ENCODE measurements around the gene PPP2R5D.

The PPP2R5D gene

GRCh38 chr6:42969934-42970333 lies 14.4 kb upstream of the PPP2R5D start:
- Histone ChIP-seq H3K27me3 (ENCODE audit: insufficient read depth, low read length, poor library complexity, severe bottlenecking) (no peaks in the 10 kb centered on the region), H3K9me2 (replicated peaks; ENCODE audit: low read depth, low read length) (no peaks in the 10 kb centered on the region), H3F3A (ENCODE audit: low read depth) (no peaks in the 10 kb centered on the region), H2AFZ (ENCODE audit: low read length) (no peak overlapping the region), H3K4me1 (ENCODE audit: insufficient read depth, low read length, poor library complexity, severe bottlenecking) (no peaks in the 10 kb centered on the region), H3K79me2 (ENCODE audit: insufficient read depth, low read length) (no peaks in the 10 kb centered on the region), H3K9ac (ENCODE audit: low read depth, low read length, poor library complexity, severe bottlenecking) (no peak overlapping the region), H4K20me1 (ENCODE audit: insufficient read depth, low read length, poor library complexity, severe bottlenecking) (no peaks in the 10 kb centered on the region), H3K4me3 (ENCODE audit: low read length, poor library complexity, severe bottlenecking) (no peak overlapping the region), H3K9me3 (ENCODE audit: insufficient read depth, low read depth, low read length) (no peaks in the 10 kb centered on the region), H3K4me2 (ENCODE audit: low read depth, low read length, poor library complexity, severe bottlenecking) (no peak overlapping the region), H3K36me3 (ENCODE audit: insufficient read depth, low read length) (no peaks in the 10 kb centered on the region)
- TF ChIP-seq EZH2phosphoT487 (IDR thresholded peaks at IDR 0.05; ENCODE audit: borderline replicate concordance) (no peak), CTCF (conservative IDR thresholded peaks at IDR 0.05; ENCODE audit: low read length) (no peak)

GRCh38 chr6:42970871-42971612 lies 13.3 kb upstream of the PPP2R5D start:
- no peak overlapping the region for H3K4me2 ChIP-seq (ENCODE audit: low read depth, low read length, poor library complexity, severe bottlenecking)
- TF ChIP-seq CTCF (conservative IDR thresholded peaks at IDR 0.05; ENCODE audit: low read length) (no peak), EZH2phosphoT487 (IDR thresholded peaks at IDR 0.05; ENCODE audit: borderline replicate concordance) (no peak)
- no peaks in the 10 kb centered on the region for H3K4me1 ChIP-seq (ENCODE audit: insufficient read depth, low read length, poor library complexity, severe bottlenecking)
- no peaks in the 10 kb centered on the region for H3K79me2 ChIP-seq (ENCODE audit: insufficient read depth, low read length)
- no peaks in the 10 kb centered on the region for H3K9me3 ChIP-seq (ENCODE audit: insufficient read depth, low read depth, low read length)
- H4K20me1 ChIP-seq (ENCODE audit: insufficient read depth, low read length, poor library complexity, severe bottlenecking), result no peaks in the 10 kb centered on the region
- H3K4me3 ChIP-seq (ENCODE audit: low read length, poor library complexity, severe bottlenecking), result no peak overlapping the region
- H3K36me3 ChIP-seq (ENCODE audit: insufficient read depth, low read length), result no peaks in the 10 kb centered on the region
- no peaks in the 10 kb centered on the region for H3K27me3 ChIP-seq (ENCODE audit: insufficient read depth, low read length, poor library complexity, severe bottlenecking)
- no peak overlapping the region for H2AFZ ChIP-seq (ENCODE audit: low read length)
- no peak overlapping the region for H3K9ac ChIP-seq (ENCODE audit: low read depth, low read length, poor library complexity, severe bottlenecking)
- H3F3A ChIP-seq (ENCODE audit: low read depth), result no peaks in the 10 kb centered on the region
- no peaks in the 10 kb centered on the region for H3K9me2 ChIP-seq (replicated peaks; ENCODE audit: low read depth, low read length)

GRCh38 chr6:42971746-42972327 lies 12.5 kb upstream of the PPP2R5D start:
- Histone ChIP-seq H3K79me2 (ENCODE audit: insufficient read depth, low read length) (no peaks in the 10 kb centered on the region), H3K9me3 (ENCODE audit: insufficient read depth, low read depth, low read length) (no peaks in the 10 kb centered on the region), H3F3A (ENCODE audit: low read depth) (no peaks in the 10 kb centered on the region), H3K9ac (ENCODE audit: low read depth, low read length, poor library complexity, severe bottlenecking) (no peak overlapping the region), H3K4me1 (ENCODE audit: insufficient read depth, low read length, poor library complexity, severe bottlenecking) (no peaks in the 10 kb centered on the region), H4K20me1 (ENCODE audit: insufficient read depth, low read length, poor library complexity, severe bottlenecking) (peaks cover 2% of the 10 kb centered on the region), H3K4me2 (ENCODE audit: low read depth, low read length, poor library complexity, severe bottlenecking) (no peak overlapping the region), H3K4me3 (ENCODE audit: low read length, poor library complexity, severe bottlenecking) (no peak overlapping the region), H2AFZ (ENCODE audit: low read length) (no peak overlapping the region), H3K36me3 (ENCODE audit: insufficient read depth, low read length) (no peaks in the 10 kb centered on the region), H3K27me3 (ENCODE audit: insufficient read depth, low read length, poor library complexity, severe bottlenecking) (no peaks in the 10 kb centered on the region), H3K9me2 (replicated peaks; ENCODE audit: low read depth, low read length) (no peaks in the 10 kb centered on the region)
- TF ChIP-seq CTCF (conservative IDR thresholded peaks at IDR 0.05; ENCODE audit: low read length) (no peak), EZH2phosphoT487 (IDR thresholded peaks at IDR 0.05; ENCODE audit: borderline replicate concordance) (no peak)
